ENCODE results near the gene ZYG11A. TPM values are rescaled to one million over a fixed set of nuclear protein-coding genes. Genes with fewer than 3 reads are reported as not detected.

Gene ZYG11A
- total and polyA plus RNA-seq, 2 of the 8 experiments (the other 6 are each of a cell fraction or from before 2014, with no cell fraction given) = 0.89 to 2.6 TPM

GRCh38 chr1:52916241-52916975, 73.8 kb downstream of the ZYG11A start (continued):
- no peak for TF ChIP-seq PHF8 (conservative IDR thresholded peaks at IDR 0.05; ENCODE audit: low read depth, low read length)
- TF ChIP-seq TAF7 (optimal IDR thresholded peaks at IDR 0.05; ENCODE audit: borderline replicate concordance, low read depth, low read length) = no peak
- TF ChIP-seq POLR2AphosphoS5 (IDR thresholded peaks at IDR 0.05; ENCODE audit: low read depth, low read length) = no peak
- TF ChIP-seq KDM5A (IDR thresholded peaks at IDR 0.05; ENCODE audit: low read length) = no peak
